ENCODE results near the gene ZNF530. TPM values are rescaled to one million over a fixed set of nuclear protein-coding genes. Genes with fewer than 3 reads are reported as not detected.

Gene ZNF530
- total and polyA plus RNA-seq, 2 experiments from 2014 or later, result 2.4 to 3.7 TPM

GRCh38 chr19:57566396-57567265, 33.1 kb upstream of the ZNF530 start:
- no peaks in the 10 kb centered on the region for H3K9me3 ChIP-seq (ENCODE audit: low read depth)
- DNase-seq, result peak; percentile 47
- H2AFZ ChIP-seq, result no peak overlapping the region
- no peak overlapping the region for H3K27ac ChIP-seq
- H3K9me2 ChIP-seq (ENCODE audit: insufficient read depth), result no peaks in the 10 kb centered on the region
- peaks cover 8% of the 10 kb centered on the region for H3K36me3 ChIP-seq (ENCODE audit: low read depth)
- no peaks in the 10 kb centered on the region for H3K79me2 ChIP-seq (ENCODE audit: insufficient read depth)
- no peaks in the 10 kb centered on the region for H3K27me3 ChIP-seq (replicated peaks; ENCODE audit: insufficient read depth)
- no peak overlapping the region for H3K4me3 ChIP-seq
- H3K4me2 ChIP-seq (ENCODE audit: unreplicated experiment), result no peak overlapping the region
- in situ Hi-C loops (cut with MboI), result no loop called here
- WGBS, 2 experiments (ENCODE audit: low coverage in 1 of 2, low lambda C conversion rate in 2 of 2, missing lambda C conversion rate in 2 of 2), result 39 to 41% methylated on average over 7 of the region's 7 CpGs
- TF ChIP-seq EZH2phosphoT487 (IDR thresholded peaks at IDR 0.05; ENCODE audit: insufficient read depth, low read depth), result no peak
- H3F3A ChIP-seq (ENCODE audit: insufficient read depth), result no peaks in the 10 kb centered on the region
- H3K4me1 ChIP-seq (ENCODE audit: insufficient read depth), result no peaks in the 10 kb centered on the region
- H4K20me1 ChIP-seq (ENCODE audit: insufficient read depth), result no peaks in the 10 kb centered on the region
- no peak overlapping the region for H3K9ac ChIP-seq

- H3K9me2 ChIP-seq (ENCODE audit: insufficient read depth), result no peaks in the 10 kb centered on the region
- TF ChIP-seq EZH2phosphoT487 (IDR thresholded peaks at IDR 0.05; ENCODE audit: insufficient read depth, low read depth) (no peak), EZH2 (IDR thresholded peaks at IDR 0.05; ENCODE audit: insufficient read depth, poor library complexity, severe bottlenecking) (no peak)
- H3K79me2 ChIP-seq (ENCODE audit: insufficient read depth), result peaks cover under 1% of the 10 kb centered on the region; the same call in 1 of the 2 replicates
- no peak for DNase-seq
- H3K27ac ChIP-seq, result no peak overlapping the region
- no peak overlapping the region for H3K9ac ChIP-seq
- no peaks in the 10 kb centered on the region for H4K20me1 ChIP-seq (ENCODE audit: insufficient read depth)
- peaks cover 49% of the 10 kb centered on the region for H3K36me3 ChIP-seq (ENCODE audit: low read depth)
- peaks cover 5% of the 10 kb centered on the region for H3K9me3 ChIP-seq (ENCODE audit: low read depth)
- in situ Hi-C loops (cut with MboI), result no loop called here
- no peaks in the 10 kb centered on the region for H3F3A ChIP-seq (ENCODE audit: insufficient read depth)
- no peaks in the 10 kb centered on the region for H3K27me3 ChIP-seq (replicated peaks; ENCODE audit: insufficient read depth)
- no peak overlapping the region for H3K4me3 ChIP-seq
- no peak overlapping the region for H3K4me2 ChIP-seq (ENCODE audit: unreplicated experiment)
- H2AFZ ChIP-seq, result no peak overlapping the region
- no peaks in the 10 kb centered on the region for H3K4me1 ChIP-seq (ENCODE audit: insufficient read depth)
These were observed 29.0 kb upstream of the ZNF530 start for GRCh38 chr19:57570707-57571106.

GRCh38 chr19:57572415-57572947, 27.2 kb upstream of the ZNF530 start:
- Histone ChIP-seq H3K9me2 (ENCODE audit: insufficient read depth) (no peaks in the 10 kb centered on the region), H3K79me2 (ENCODE audit: insufficient read depth) (peaks cover 18% of the 10 kb centered on the region), H3K9me3 (ENCODE audit: low read depth) (peaks cover 5% of the 10 kb centered on the region), H3K9ac (no peak overlapping the region), H3K27me3 (replicated peaks; ENCODE audit: insufficient read depth) (no peaks in the 10 kb centered on the region), H2AFZ (no peak overlapping the region), H3K27ac (no peak overlapping the region), H3K4me3 (no peak overlapping the region), H4K20me1 (ENCODE audit: insufficient read depth) (no peaks in the 10 kb centered on the region), H3K36me3 (ENCODE audit: low read depth) (peaks cover 59% of the 10 kb centered on the region), H3K4me2 (ENCODE audit: unreplicated experiment) (no peak overlapping the region), H3K4me1 (ENCODE audit: insufficient read depth) (0 out of 2 replicates have a peak, but pooled peaks cover 2% of the 10 kb centered on the region), H3F3A (ENCODE audit: insufficient read depth) (no peaks in the 10 kb centered on the region)
- whole genome bisulfite sequencing, 2 experiments (ENCODE audit: low coverage in 1 of 2, low lambda C conversion rate in 2 of 2, missing lambda C conversion rate in 2 of 2), result 93 to 97% methylated on average over 3 of the region's 3 CpGs
- TF ChIP-seq EZH2 (IDR thresholded peaks at IDR 0.05; ENCODE audit: insufficient read depth, poor library complexity, severe bottlenecking) (no peak), EZH2phosphoT487 (IDR thresholded peaks at IDR 0.05; ENCODE audit: insufficient read depth, low read depth) (no peak)
- in situ Hi-C loops (cut with MboI), result no loop called here
- no peak for DNase-seq

GRCh38 chr19:57576661-57577060, 23.0 kb upstream of the ZNF530 start:
- Histone ChIP-seq H3K9me2 (ENCODE audit: insufficient read depth) (no peaks in the 10 kb centered on the region), H4K20me1 (ENCODE audit: insufficient read depth) (no peaks in the 10 kb centered on the region), H3K9me3 (ENCODE audit: low read depth) (peaks cover 5% of the 10 kb centered on the region), H3K4me2 (ENCODE audit: unreplicated experiment) (no peak overlapping the region), H3K4me1 (ENCODE audit: insufficient read depth) (0 out of 2 replicates have a peak, but pooled peaks cover 6% of the 10 kb centered on the region), H3K79me2 (ENCODE audit: insufficient read depth) (peaks cover 29% of the 10 kb centered on the region), H3F3A (ENCODE audit: insufficient read depth) (no peaks in the 10 kb centered on the region), H3K4me3 (no peak overlapping the region), H2AFZ (no peak overlapping the region), H3K36me3 (ENCODE audit: low read depth) (peaks cover 50% of the 10 kb centered on the region), H3K9ac (no peak overlapping the region), H3K27me3 (replicated peaks; ENCODE audit: insufficient read depth) (no peaks in the 10 kb centered on the region), H3K27ac (no peak overlapping the region)
- TF ChIP-seq EZH2 (IDR thresholded peaks at IDR 0.05; ENCODE audit: insufficient read depth, poor library complexity, severe bottlenecking) (no peak), EZH2phosphoT487 (IDR thresholded peaks at IDR 0.05; ENCODE audit: insufficient read depth, low read depth) (no peak)
- in situ Hi-C loops (cut with MboI), result no loop called here
- no peak for DNase-seq
